GM18867 (cell line): Measurements from ENCODE around the gene SNAPC2.

Experiments used
- ATAC-seq: cut with Tn5 transposase; IDR thresholded peaks from one replicate; pipeline ENCODE4 v1.9.1; 2021; ENCODE audit warnings: mild to moderate bottlenecking, moderate library complexity; ENCODE audit not compliant: unreplicated experiment

Gene SNAPC2

DNA sequence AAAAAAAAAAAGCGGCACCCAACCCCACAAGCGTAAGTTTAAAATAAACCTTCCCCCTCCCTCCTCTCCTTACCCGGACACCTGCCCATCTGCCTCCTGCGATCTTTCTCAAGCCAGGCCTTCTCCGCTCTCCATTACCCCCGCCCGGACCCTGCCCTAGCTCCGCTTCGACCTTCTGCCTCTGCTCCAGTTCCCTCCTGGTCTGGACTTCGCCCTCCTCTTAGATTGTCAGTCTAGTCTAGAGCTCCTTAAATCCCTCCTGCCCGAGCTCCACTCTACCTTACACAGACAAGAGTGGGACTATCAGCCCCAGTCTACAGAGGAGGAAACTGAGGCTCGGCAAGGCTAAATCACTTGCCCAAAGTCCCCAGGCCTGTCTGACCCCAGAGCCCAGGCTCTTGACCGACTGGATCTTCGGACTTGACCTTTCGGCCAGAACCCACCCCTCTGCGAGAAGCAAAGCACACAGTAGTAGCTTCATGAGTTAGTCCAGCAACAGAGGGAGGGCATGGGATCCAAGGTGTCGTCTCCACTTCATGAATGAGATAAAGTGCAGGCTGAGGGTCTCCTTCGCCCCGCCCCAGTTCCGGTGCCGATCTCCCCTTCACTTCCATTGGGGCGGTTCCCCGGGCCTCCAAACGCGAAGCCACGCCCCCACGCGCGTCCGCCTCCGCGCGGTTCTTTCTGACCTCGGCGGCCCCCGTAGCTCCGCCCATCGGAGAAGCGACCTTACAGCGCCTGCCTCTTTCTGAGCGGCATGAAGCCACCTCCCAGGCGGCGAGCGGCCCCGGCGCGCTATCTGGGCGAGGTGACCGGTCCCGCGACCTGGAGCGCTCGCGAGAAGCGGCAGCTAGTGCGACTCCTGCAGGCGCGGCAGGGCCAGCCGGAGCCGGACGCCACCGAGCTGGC is at the start of gene SNAPC2:
Gene SNAPC2, plus strand, starts transcription at position 729 of the 909 bp plus-strand sequence. Its CDS starts 29 bp downstream, at position 758.
- ATAC-seq, result peak; percentile 58

DNA sequence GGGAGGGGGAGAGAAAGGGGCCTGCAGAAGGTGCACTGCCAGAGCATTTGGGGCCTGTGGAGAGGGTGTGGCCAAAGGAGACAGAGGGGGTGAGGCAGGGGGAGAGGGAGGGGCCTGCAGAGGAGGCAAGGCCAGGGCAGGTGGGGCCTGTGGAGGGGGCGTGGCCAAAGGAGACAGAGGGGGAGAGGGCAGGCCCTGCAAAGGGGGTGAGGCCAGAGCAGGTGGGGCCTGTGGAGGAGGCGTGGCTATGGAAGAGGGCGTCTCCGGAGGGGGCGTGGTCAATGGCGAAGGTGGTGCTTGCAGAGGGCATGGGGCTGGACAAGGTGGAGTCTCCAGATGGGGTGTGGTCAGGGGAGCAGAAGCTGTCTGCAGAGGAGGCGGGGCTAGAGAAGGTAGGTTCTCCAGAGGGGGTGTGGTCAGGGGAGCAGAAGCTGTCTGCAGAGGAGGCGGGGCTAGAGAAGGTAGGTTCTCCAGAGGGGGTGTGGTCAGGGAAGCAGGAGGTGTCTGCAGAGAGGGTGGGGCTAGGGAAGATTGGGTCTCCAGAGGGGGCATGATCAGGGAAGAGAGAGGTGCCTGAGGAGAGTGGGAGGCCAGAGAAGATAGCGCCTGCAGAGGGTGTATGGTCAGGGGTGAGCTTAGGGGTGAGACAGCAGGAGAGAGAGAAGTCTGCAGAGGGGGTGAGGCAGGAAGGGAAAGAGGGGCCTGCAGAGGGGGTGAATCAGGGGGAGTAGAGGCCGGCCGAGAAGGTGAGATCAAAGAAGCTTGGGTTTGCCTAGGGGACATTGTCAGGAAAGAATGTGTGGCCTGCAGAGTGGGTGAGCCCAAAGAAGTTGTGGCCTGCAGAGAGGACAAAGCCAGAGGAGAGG is 49.3 kb upstream of the SNAPC2 start:
- no peak for ATAC-seq

DNA sequence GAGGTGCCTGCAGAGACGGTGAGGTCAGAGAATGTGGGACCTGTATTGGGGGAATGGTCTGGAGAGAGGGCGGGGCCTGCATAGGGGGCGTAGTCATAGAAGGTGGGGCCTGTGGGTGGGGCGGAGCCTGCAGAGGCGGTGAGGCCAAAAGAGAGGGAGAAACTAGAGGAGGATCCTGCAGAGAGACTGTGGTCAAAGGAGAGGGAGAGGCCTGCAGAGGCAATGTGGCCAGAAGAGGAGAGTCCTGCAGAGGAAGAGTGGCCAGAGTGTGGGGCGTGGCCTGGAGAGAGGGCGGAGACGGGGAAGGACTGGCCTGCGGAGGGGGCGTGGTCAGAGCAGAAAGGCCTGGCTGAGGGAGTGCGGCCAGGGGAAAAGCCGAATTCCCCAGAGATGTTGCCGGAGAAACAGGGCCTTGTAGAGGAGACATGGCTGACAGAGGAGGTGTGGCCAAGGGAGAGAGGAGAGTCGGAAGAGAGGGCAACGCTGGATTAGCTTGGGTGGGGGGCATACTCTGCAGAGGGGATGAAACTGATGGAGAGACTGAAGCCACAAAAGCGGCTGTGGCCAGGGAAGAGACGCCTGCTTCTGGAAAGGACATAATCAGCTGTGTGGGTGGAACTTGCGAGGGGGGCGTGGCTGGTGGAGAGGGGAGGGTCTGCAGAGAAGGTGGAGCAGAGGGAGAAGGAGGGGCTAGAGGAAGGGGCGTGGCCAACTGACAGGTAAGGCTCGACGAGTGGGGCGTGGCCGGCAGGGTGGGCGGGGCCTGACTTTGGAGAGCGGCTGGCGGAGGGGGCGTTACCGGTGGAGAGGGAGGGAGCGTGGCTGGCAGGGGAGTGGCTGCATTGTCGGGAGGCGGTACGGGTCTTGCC is 48.5 kb upstream of the SNAPC2 start:
- ATAC-seq, result no peak

DNA sequence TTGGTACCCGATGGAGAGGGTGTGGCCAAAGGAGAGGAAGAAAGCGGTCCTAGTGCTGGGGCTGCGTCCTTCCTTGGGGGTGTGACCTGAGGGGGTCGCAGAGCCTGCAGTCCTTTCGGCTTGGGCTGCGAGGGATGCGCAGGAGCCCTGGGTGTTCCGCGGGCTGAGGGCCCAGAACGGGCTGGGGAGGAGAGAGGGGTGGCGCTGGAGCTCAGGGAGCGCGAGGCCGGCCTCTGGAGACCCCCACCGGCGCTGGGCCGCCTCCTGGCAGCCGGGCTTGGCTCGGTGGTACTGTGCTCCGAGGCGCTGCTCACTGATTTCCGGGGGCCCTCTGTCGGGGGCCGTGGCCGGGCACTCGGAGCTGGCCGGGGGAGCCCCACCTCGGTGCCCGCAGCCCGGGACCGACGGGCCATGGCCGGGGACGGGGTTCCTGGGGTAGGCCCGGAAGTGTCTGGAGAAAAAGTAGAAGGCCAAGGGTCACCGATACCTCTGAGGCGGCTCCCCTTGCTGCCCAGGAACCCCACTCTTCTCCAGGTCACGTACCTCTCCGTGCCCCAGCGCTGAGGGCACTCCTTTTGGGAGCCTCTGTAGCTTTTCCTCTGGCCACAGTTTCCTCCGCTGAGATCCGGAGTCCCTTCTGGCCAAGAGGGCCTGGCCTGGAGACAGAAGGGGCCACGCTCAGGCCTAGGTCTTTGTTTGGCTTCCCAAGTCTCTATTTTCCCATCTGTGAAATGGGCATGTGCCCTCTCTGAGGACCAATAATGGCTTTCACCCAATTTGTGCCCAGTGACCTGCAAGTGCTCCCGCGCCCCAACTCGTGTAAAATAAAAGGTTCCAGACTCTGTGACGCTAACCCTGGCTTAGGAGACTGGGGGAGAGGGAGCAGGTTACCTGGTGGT is 47.6 kb upstream of the SNAPC2 start:
- ATAC-seq, result no peak

GRCh38 chr19:7873304-7874075 is 46.6 kb upstream of the SNAPC2 start:
- ATAC-seq, result no peak

DNA sequence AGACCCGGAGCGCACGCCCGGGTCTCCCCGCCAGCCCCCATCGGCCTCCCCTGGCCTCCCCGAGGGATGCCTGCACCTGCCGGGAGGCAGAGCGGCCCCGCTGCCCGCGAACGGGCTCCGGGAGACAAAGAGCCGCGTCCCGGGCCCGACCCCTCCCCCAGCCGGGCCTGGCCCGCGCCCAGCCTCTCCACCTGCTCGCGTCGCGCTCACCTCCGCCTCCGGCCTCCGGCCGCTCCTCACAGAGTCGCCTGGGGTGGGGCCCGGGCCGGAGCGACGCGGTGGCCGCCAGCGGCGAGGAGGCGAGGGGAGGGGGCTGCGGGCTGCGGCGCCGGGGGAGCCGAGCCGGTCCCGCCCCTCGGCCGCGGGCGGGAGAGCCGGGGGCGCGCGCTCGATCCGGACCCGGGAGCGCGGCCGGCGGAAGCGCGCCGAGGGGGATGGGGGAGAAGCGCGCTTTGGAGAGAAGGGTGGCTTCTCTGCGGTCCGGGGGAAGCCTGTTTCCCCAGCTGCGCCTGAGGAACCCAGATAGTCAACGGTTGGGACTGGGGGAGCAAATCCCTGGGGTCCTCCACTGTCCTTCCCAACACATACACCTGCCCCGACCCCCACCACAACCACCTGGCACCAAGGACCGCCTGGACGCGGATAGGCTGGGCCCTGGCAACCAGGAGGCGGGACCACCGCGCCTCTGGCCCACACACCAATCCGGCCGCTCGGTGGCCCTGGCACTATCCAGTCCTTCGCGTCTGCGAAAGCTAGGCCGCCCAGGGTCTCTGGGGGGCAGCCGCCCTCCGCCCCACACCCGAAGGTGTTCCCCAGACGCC is 45.9 kb upstream of the SNAPC2 start, which contains the start of gene PRR36:
Gene PRR36, minus strand, starts transcription at position 315 of the 821 bp plus-strand sequence. CDS start 701 bp downstream, outside the sequence.
- ATAC-seq, result no peak

- no peak for ATAC-seq
Measured at GRCh38 chr19:7874897-7875273, 45.3 kb upstream of the SNAPC2 start.

DNA sequence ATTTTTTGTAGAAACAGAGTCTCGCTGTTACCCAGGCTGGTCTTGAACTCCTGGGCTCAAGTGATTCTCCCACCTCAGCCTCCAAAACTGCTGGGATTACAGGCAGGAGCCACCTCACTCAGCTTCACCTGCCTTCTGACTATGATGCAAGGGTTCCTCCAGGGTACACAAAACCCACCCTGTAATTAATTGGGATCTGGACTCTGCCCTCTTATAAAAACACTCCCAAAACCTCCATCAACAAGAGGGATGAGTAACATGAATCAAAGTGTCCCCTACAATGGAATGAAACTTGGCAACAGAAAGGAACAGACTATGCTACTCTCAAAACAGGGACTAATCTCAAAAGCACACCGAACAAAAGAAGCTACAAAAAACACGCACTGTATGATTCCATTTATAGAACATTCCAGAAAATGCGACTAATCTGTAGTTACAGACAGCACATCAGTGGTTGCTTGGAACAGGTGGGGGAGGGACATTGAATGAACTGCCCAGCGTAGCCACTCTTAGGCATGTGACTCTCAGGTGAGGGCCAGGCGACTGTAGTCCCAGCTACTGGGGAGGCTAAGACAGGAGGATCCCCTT is 42.8 kb upstream of the SNAPC2 start:
- no peak for ATAC-seq

- ATAC-seq, result no peak
Measured at GRCh38 chr19:7879111-7879807, 40.9 kb upstream of the SNAPC2 start.

DNA sequence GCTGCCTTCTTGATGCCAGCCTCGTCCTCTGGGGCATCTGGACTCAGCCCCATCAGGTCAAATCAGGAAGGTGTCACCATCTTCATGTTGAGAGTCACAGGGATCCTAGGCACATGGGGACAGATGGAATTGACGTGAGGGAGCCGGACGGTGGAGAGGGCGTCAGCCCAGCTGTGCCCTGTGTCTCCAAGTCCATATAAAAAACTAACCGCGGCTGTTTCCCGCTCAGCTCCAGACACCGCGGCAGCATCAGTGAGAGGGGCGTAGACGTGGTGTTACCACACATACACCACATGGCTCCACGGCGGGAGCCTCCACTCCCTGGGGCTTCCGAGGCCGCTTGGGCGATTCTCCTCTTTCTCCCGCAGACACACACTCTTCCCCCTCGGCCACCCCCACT is 40.3 kb upstream of the SNAPC2 start:
- no peak for ATAC-seq

GRCh38 chr19:7881910-7882309 is 38.2 kb upstream of the SNAPC2 start:
- no peak for ATAC-seq

DNA sequence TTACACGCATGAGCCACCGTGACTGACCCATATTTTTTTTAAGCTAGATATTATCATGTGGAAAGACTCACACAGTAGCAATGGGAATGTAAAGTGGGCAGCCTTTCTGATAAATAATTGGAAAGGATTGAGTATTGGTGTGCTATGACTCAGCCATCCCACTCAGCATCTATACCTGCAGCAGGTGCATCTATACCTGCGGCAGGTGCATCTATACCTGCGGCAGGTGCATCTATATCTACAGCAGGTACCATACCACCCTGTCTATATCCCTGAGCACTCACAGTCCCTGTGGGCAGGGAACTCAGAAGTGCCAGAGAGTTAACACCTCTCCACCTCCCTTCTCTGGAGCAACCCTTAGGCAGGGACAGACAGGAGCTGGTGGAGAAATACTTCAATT is 37.0 kb upstream of the SNAPC2 start:
- no peak for ATAC-seq

DNA sequence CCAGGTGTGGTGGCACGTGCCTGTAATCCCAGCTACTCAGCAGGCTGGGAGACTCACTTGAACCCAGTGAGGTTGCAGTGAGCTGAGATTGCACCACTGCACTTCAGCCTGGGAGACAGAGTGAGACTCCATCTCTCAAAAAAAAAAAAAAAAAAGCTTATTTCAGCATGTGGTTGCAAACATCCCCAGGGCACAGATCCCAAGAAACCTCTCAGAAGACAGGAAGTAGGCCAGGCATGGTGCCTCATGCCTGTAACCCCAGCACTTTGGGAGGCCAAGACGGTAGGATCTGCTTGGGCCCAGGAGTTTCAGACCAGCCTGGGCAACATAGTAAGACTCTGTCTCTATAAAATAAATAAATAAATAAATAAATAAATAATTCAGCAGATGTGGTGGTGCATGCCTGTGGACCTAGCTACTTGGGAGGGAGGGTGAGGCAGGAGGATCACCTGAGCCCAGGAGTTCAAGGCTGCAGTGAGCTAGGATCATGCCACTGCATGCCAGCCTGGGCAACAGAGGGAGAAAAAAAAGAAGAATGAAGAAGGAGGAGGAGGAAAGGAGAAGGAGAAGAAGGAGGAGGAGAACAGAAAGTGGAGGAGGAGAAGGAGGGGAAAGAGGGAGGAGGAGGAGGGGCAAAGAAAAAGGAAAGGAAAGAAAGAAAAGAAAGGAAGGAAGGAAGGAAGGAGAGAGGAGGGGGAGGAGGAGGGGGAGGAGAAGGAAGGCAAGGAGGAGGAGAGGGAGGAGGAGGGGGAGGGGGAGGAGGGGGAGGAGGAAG is 36.2 kb upstream of the SNAPC2 start:
- ATAC-seq, result no peak

DNA sequence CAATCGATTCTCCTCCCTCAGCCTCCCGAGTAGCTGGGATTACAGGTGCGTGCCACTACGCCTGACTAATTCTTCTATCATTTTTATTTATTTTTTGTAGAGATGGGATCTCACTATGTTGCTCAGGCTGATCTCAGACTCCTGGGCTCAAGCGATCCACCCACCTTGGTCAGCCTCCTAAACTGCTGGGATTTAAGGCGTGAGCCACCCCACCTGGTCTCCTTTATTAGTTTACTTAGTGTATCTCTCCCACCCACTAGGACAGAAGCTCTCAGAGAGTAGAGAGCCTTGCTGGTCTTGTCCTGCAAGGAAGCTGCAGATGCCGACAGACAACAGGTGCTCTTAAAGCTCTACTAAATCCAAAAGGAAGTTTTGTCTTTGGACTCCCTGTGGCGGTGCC is 34.3 kb upstream of the SNAPC2 start:
- no peak for ATAC-seq

GRCh38 chr19:7887408-7888144 is 32.6 kb upstream of the SNAPC2 start:
- no peak for ATAC-seq
